Activated CD4-positive, alpha-beta T cell treated with anti-CD3 and anti-CD28 coated beads for 36 hours (primary cell): ENCODE results near the gene SLC22A8. TPM values are rescaled to one million over a fixed set of nuclear protein-coding genes. Genes with fewer than 3 reads are reported as not detected.
"Not testable (repeated sequence)": the region's sequence is repeated elsewhere in the genome, so short reads cannot be mapped to it uniquely, and the experiment has no call there.

Source experiments
- ATAC-seq: fragments of 200-7000 bp; cut with Tn5 transposase; one replicate; pipeline ENCODE4 v1.10.0; 2021; ENCODE audit warnings: mild to moderate bottlenecking, moderate library complexity
- CTCF ChIA-PET: fragments of 350-600 bp; sonication (Branson Sonifier 250); formaldehyde crosslinking; loops from one replicate; lab custom pipeline; 2021; ENCODE audit warnings: antibody characterized with exemption; lab: Charles Lee
- POLR2A ChIA-PET: fragments of 350-600 bp; sonication (Branson Sonifier 250); formaldehyde crosslinking; loops from one replicate; lab custom pipeline; 2021; ENCODE audit warnings: antibody characterized with exemption, inconsistent platforms; lab: Charles Lee
- DNase-seq: peaks from one replicate; pipeline ENCODE4 v3.0.0-alpha.2; 2020
- H3K27ac Mint-ChIP-seq: one replicate; pipeline ENCODE4 v1.8.0; 2021; ENCODE audit warnings: mixed read lengths
- H3K27me3 Mint-ChIP-seq: one replicate; pipeline ENCODE4 v1.8.0; 2021; ENCODE audit warnings: mixed read lengths
- H3K36me3 Mint-ChIP-seq: one replicate; pipeline ENCODE4 v1.8.0; 2021; ENCODE audit warnings: low read depth, mixed read lengths
- H3K4me1 Mint-ChIP-seq: one replicate; pipeline ENCODE4 v1.8.0; 2021; ENCODE audit warnings: mixed read lengths
- H3K4me3 Mint-ChIP-seq: one replicate; pipeline ENCODE4 v1.8.0; 2021; ENCODE audit warnings: mild to moderate bottlenecking, moderate library complexity, mixed read lengths
- H3K9me3 Mint-ChIP-seq: one replicate; pipeline ENCODE4 v1.8.0; 2021; ENCODE audit warnings: low read depth, mixed read lengths
- intact Hi-C, 2 experiments: fragments of 100-400 bp; cut with DNase I in 1 of 2; cut with micrococcal nuclease in 1 of 2; formaldehyde crosslinking; loops; one replicate each; pipeline versions ENCODE4 v1.14.2 to v1.15.1; 2022 to 2024; cut with DNase I, micrococcal nuclease
- total RNA-seq, 2 experiments: library from RNA; stranded (reverse); gene quantifications; one replicate each; pipeline ENCODE4 v1.2.3, GENCODE V29; 2021

Gene SLC22A8, protein sequence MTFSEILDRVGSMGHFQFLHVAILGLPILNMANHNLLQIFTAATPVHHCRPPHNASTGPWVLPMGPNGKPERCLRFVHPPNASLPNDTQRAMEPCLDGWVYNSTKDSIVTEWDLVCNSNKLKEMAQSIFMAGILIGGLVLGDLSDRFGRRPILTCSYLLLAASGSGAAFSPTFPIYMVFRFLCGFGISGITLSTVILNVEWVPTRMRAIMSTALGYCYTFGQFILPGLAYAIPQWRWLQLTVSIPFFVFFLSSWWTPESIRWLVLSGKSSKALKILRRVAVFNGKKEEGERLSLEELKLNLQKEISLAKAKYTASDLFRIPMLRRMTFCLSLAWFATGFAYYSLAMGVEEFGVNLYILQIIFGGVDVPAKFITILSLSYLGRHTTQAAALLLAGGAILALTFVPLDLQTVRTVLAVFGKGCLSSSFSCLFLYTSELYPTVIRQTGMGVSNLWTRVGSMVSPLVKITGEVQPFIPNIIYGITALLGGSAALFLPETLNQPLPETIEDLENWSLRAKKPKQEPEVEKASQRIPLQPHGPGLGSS
- not detected for total RNA-seq

DNA sequence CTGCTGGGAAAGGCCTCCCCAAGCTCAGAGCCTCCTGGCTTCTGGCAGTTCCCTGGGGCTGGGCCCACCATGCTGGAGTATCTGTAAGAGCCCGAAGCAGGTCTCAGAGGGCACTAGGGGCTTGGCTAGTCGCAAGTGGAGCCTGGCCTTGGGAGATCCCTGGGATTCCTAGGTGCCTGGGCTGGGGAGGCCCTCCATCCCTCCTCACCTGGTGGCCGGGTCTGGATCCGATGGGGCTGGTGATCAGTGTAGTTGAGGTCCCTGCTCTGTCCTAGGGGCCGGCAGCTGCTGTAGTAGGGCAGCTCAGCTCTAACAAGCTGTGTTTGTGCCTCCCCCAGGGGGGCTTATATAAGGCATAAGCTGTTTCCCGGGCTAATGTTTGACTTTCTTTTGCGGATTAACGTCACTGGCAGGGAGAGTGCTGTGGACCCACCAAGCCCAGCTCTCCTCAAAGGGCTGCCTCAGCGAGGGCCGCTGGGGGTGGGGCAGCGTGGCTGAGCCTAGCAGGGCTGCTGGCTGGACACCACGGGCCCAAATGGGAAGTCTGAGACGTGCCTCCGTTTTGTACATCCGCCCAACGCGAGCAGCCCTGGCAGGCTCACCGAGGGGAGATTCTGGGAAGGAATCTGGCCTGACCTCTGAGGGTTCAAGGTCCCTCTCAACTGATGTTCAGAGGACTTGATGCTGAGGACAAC, at the start of gene SLC22A8:
Gene SLC22A8, minus strand, starts transcription at position 321 of the 695 bp plus-strand sequence. CDS start 883 bp downstream, outside the sequence.
- ChIA-PET POLR2A (no interaction called here), CTCF (interaction anchor here (0.6 to 1.0 kb wide), 2 partner anchors 8 to 68 kb away, joined by 3 to 5 read pairs; no protein-coding TSS in a partner anchor)
- no peak within 1 kb of the TSS for H3K4me3 Mint-ChIP-seq
- no peak within 1 kb of the TSS for H3K27ac Mint-ChIP-seq
- peaks cover 10% of the 10 kb centered on the region for H3K27me3 Mint-ChIP-seq
- no peak for DNase-seq
- intact Hi-C loops = no loop called here
- no peaks in the 10 kb centered on the region for H3K36me3 Mint-ChIP-seq
- ATAC-seq = no peak
- no peaks in the 10 kb centered on the region for H3K4me1 Mint-ChIP-seq
- no peaks in the 10 kb centered on the region for H3K9me3 Mint-ChIP-seq

DNA sequence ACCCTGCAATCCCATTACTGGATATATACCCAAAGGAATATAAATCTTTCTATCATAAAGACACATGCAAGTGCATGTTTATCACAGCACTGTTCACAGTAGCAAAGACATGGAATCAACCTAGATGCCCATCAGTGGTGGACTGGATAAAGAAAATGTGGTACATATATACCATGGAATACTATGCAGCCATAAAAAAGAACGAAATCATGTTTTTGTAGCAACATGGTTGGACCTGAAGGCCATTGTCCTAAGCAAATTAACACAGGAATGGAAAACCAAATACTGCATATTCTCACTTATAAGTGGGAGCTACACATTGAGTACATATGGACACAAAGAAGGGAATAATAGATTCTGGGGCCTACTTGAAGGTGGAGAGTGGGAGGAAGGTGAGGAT, 30.6 kb upstream of the SLC22A8 start:
- CTCF ChIA-PET, H3K4me1 Mint-ChIP-seq, H3K4me3 Mint-ChIP-seq, H3K27me3 Mint-ChIP-seq, H3K36me3 Mint-ChIP-seq, intact Hi-C loops, POLR2A ChIA-PET, DNase-seq, H3K9me3 Mint-ChIP-seq, ATAC-seq, H3K27ac Mint-ChIP-seq: not testable (repeated sequence)

DNA sequence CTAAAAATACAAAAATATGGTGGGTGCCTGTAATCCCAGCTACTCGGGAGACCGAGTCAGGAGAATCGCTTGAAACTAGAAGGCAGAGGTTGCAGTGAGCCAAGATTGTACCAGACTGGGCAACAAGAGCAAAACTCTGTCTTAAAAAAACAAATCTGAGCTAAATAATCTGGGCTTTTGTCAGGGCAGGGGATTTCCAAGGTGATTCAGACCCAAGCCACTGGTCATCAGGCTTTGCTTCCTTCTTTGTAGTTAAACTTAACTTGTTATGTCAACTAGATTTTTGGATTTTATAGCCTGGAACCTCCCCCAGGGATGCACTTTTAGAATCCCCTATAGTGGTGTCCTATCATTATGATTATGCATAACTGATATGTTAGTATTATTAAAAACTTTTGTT, 27.0 kb upstream of the SLC22A8 start:
- H3K27me3 Mint-ChIP-seq = peaks cover 19% of the 10 kb centered on the region
- intact Hi-C loops = no loop called here
- no peak overlapping the region for H3K27ac Mint-ChIP-seq
- no peaks in the 10 kb centered on the region for H3K4me1 Mint-ChIP-seq
- no peak for DNase-seq
- CTCF ChIA-PET = no interaction called here
- peaks cover 2% of the 10 kb centered on the region for H3K9me3 Mint-ChIP-seq
- ATAC-seq = no peak
- no peaks in the 10 kb centered on the region for H3K36me3 Mint-ChIP-seq
- H3K4me3 Mint-ChIP-seq = no peak overlapping the region
- POLR2A ChIA-PET = no interaction called here

DNA sequence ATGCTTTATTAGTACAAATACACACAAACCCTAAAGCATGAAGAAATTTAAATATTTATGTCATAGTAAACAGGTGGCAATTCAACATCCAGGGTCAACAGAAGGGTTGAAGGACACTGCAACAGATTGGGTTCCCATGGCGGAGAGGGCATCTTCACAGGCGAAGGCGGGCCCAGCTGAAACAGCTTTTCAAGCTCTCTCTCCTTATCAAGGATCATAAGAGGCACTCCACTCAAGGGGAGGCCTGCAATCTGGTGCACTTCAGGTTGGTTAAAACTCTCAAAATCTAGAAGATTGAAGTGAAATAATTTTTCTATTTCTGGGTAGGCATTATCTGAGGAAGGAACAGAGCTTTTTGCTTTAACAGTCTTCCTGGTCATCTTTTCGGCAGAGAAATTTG, 16.8 kb upstream of the SLC22A8 start:
- Mint-ChIP-seq H3K4me3 (no peak overlapping the region), H3K36me3 (no peaks in the 10 kb centered on the region), H3K27ac (no peak overlapping the region), H3K9me3 (no peaks in the 10 kb centered on the region), H3K4me1 (peaks cover 2% of the 10 kb centered on the region), H3K27me3 (peaks cover 25% of the 10 kb centered on the region)
- POLR2A ChIA-PET = no interaction called here
- CTCF ChIA-PET = interaction anchor here (0.6 to 2.0 kb wide), 4 partner anchors 9 to 126 kb away, joined by 3 to 9 read pairs (median 4); no protein-coding TSS in a partner anchor
- ATAC-seq = no peak
- intact Hi-C loops = loop anchor here in 1 of 2 experiments (10.0 kb wide), 2 partner anchors 602 to 702 kb away; no protein-coding TSS in a partner anchor
- DNase-seq = no peak

DNA sequence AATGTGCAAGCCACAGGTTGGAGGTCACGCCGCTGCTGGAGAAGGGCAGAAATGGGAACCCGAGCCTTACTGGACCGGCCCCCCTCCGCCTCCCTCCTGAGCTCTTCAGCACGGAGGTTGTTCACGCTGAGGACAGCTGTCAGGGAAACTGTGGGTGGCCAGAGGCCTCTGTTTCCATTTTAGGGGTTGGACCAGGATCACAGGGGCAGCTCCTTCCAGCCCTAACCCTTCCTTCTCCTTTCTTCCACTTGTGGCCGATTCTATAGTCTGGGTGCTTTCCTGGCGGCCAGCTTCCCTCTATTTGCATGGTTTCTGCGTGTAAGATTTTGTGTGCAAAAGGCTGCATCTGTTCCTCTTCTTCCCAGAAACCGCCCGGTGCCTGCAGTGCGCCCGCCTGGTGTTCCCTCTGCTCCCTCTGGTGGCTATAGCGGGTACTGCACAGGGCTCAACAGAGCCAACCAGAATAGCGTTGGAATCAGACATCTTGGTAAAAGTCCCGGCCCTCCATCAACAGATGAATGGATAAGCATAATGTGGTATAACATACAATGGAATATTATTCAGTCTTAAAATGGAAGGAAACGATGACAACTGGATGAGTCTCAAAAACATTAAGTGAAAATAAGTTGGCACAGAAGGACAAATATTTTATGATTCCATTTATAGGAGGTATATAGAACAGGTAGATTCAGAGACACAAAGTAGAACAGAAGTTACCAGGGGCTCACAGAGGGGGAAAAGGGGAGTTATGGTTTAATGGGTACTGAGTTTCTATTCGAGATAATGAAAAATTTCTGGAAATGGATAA, 8.4 kb upstream of the SLC22A8 start:
- ATAC-seq (peak; percentile 84), DNase-seq (peak; percentile 93)
- Mint-ChIP-seq H3K4me1 (peaks cover 4% of the 10 kb centered on the region), H3K4me3 (no peak overlapping the region), H3K36me3 (no peaks in the 10 kb centered on the region), H3K27ac (no peak overlapping the region), H3K9me3 (no peaks in the 10 kb centered on the region), H3K27me3 (peaks cover 10% of the 10 kb centered on the region)
- intact Hi-C loops = loop anchor here (1.0 to 5.0 kb wide), 2 partner anchors 102 to 118 kb away; partner anchors contain the start of gene CHRM1 (in 1 of the 2)
- POLR2A ChIA-PET = interaction anchor here (1.0 kb wide), 1 partner anchor 118 kb away, joined by 3 read pairs; no protein-coding TSS in a partner anchor
- CTCF ChIA-PET = interaction anchor here (0.5 to 8.5 kb wide), 28 partner anchors 9 to 1758 kb away, joined by 3 to 283 read pairs (median 4); partner anchors contain the start of gene ZBTB3

DNA sequence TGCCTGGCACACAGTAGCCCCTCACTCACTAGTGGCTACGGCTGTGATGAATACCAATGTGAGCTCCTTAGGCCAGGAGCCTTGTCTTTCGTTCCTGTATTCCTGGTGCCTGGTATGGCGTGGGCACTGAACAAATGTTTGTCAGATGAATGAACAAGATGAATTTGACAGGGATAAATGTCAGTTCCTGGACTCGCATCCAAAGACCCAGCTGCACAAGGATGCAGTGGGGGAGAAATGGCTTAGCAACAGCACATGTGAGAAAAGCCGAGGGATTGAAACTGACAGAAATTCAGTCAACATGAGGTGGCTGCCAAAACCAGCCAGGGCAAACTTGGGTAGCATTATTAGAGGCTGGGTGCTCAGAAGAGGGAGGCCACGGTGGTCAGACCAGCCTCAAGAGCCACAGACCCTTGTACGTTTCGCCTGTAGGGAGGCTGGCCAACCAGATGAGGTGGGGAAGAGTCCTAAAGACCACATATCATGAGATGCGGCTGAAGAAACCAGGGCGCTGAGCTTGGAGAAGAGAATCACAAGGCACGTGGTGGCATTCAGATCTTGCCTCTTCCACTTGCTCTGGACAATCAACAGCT, 7.7 kb upstream of the SLC22A8 start:
- no peaks in the 10 kb centered on the region for H3K36me3 Mint-ChIP-seq
- ChIA-PET POLR2A (interaction anchor here (1.0 kb wide), 1 partner anchor 118 kb away, joined by 3 read pairs; no protein-coding TSS in a partner anchor), CTCF (interaction anchor here (0.6 to 8.5 kb wide), 26 partner anchors 8 to 1758 kb away, joined by 3 to 283 read pairs (median 4); partner anchors contain the start of gene ZBTB3)
- peaks cover 4% of the 10 kb centered on the region for H3K4me1 Mint-ChIP-seq
- H3K27ac Mint-ChIP-seq = no peak overlapping the region
- intact Hi-C loops = loop anchor here in 1 of 2 experiments (5.0 kb wide), 1 partner anchor 101 kb away; the partner anchor contains the start of gene CHRM1
- H3K9me3 Mint-ChIP-seq = no peaks in the 10 kb centered on the region
- H3K27me3 Mint-ChIP-seq = peaks cover 12% of the 10 kb centered on the region
- ATAC-seq = no peak
- H3K4me3 Mint-ChIP-seq = no peak overlapping the region
- no peak for DNase-seq

DNA sequence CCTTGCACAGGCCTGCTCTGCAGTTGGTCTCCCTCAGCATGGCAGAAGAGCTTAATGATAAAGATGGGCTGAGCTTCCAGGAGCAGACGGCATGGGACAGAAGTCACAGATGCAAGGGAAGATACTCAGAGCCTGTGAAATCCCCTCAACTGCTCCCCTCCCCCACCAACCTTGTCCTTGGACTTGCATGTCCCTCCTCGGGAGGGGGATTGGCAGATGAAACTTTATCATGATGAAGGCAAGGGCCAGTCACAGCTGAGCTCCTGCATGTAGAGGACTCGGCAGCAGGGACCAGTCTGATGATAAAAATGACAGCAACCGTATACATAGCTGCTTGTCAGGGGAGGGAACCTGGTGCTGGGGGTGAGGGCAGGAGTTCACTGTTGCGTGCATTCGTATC, 6.8 kb upstream of the SLC22A8 start:
- intact Hi-C loops = loop anchor here in 1 of 2 experiments (5.0 kb wide), 1 partner anchor 100 kb away; the partner anchor contains the start of gene CHRM1
- ATAC-seq = no peak
- no peaks in the 10 kb centered on the region for H3K36me3 Mint-ChIP-seq

DNA sequence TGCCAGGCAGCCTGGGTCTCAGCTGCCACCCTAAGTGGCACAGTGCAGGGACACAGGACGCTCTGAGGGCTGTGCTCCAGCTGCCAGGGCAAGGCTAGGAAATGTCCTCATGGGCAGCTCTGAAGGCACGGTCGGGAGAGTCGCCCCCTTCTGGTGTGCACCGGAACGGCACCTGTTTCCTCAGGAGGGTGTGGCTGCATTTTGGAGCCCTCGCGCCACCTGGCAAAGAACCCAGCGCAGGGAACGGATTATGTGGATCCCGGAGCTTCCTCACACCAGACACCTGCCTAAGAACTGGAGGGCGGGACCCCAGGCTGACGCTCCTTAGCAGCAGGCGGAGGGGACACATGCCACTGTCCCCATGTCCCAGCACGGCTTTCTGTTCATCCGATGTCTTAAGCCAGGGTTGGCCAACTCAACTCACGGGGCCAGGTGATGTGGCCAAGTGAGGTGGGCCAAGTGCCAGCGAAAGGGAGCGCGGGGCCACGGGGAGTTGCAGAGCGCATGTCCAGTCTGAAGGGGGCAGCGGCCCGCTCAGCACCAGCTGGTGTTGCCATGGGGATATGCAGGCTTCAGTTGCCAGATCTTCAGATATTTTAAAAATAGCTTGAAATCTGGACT, 5.1 kb upstream of the SLC22A8 start:
- no peak overlapping the region for H3K27ac Mint-ChIP-seq
- ATAC-seq = no peak
- ChIA-PET POLR2A (no interaction called here), CTCF (interaction anchor here (0.6 to 8.5 kb wide), 16 partner anchors 9 to 318 kb away, joined by 3 to 283 read pairs (median 4); no protein-coding TSS in a partner anchor)
- no peaks in the 10 kb centered on the region for H3K9me3 Mint-ChIP-seq
- H3K27me3 Mint-ChIP-seq = peaks cover 10% of the 10 kb centered on the region
- H3K4me3 Mint-ChIP-seq = no peak overlapping the region
- peak; percentile 70 for DNase-seq
- intact Hi-C loops = loop anchor here (1.0 to 5.0 kb wide), 2 partner anchors 98 to 114 kb away; partner anchors contain the start of gene CHRM1 (in 1 of the 2)
- H3K4me1 Mint-ChIP-seq = peaks cover 4% of the 10 kb centered on the region
- no peaks in the 10 kb centered on the region for H3K36me3 Mint-ChIP-seq

More for the DNA sequence above, 6.8 kb upstream of the SLC22A8 start:
- Mint-ChIP-seq H3K27ac (no peak overlapping the region), H3K4me3 (no peak overlapping the region), H3K27me3 (peaks cover 10% of the 10 kb centered on the region), H3K9me3 (no peaks in the 10 kb centered on the region), H3K4me1 (peaks cover 4% of the 10 kb centered on the region)
- ChIA-PET POLR2A (interaction anchor here (0.6 kb wide), 1 partner anchor 80 kb away, joined by 7 read pairs; no protein-coding TSS in a partner anchor), CTCF (interaction anchor here (0.5 to 8.5 kb wide), 15 partner anchors 10 to 623 kb away, joined by 3 to 283 read pairs (median 5); no protein-coding TSS in a partner anchor)
- no peak for DNase-seq

DNA sequence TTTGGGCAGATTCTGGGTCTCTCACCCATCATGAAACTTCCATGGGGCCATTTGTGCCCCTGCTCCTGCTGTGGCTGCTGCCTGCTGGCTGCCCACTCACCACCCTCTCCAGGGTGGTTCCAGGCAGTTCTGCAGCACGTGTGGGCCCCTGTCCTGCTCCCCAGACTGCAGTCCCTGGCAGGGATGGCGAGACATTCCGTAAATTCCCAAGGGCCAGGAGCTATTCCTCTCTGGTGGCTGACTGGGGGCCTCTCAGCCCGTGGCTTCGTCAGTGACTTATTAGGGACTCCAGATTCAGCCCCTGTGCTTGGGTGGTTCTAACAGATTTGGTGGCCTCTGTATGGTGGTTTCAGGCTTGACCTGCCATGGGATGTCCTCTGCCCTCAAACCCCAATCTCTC, 3.9 kb upstream of the SLC22A8 start:
- Mint-ChIP-seq H3K36me3 (no peaks in the 10 kb centered on the region), H3K4me1 (peaks cover 4% of the 10 kb centered on the region), H3K27ac (no peak overlapping the region), H3K9me3 (no peaks in the 10 kb centered on the region), H3K4me3 (no peak overlapping the region), H3K27me3 (peaks cover 10% of the 10 kb centered on the region)
- ChIA-PET CTCF (interaction anchor here (0.6 to 8.5 kb wide), 6 partner anchors 10 to 115 kb away, joined by 3 to 283 read pairs (median 8); no protein-coding TSS in a partner anchor), POLR2A (no interaction called here)
- ATAC-seq (no peak), DNase-seq (no peak)
- intact Hi-C loops = no loop called here
